Mesodermal cell (in vitro differentiated cells): ENCODE results near the gene ATG9A.

ENCODE experiments used
- H3K27ac ChIP-seq: 2 replicates; pipeline ENCODE4 v1.7.0; 2013; ENCODE audit warnings: mild to moderate bottlenecking, low read depth, low read length, moderate library complexity; ENCODE audit not compliant: severe bottlenecking
- H3K36me3 ChIP-seq: 2 replicates; pipeline ENCODE4 v1.7.1; 2013; ENCODE audit warnings: mild to moderate bottlenecking, low read length, moderate library complexity; ENCODE audit not compliant: control insufficient read depth, insufficient read depth
- H3K4me1 ChIP-seq: one replicate; pipeline ENCODE4 v1.7.1; 2013; ENCODE audit warnings: mild to moderate bottlenecking, low read length; ENCODE audit not compliant: insufficient read depth, control insufficient read depth, poor library complexity, severe bottlenecking
- H3K4me3 ChIP-seq: 2 replicates; pipeline ENCODE4 v1.7.0; 2013; ENCODE audit warnings: low read length, control low read depth, mild to moderate bottlenecking; ENCODE audit not compliant: insufficient read depth, poor library complexity, severe bottlenecking; ENCODE audit errors: extremely low read depth
- H3K9me3 ChIP-seq: 2 replicates; pipeline ENCODE4 v1.7.1; 2013; ENCODE audit warnings: mild to moderate bottlenecking, low read length, moderate library complexity; ENCODE audit not compliant: control insufficient read depth
- WGBS, 2 experiments: methylation state at CpG; one replicate each; pipeline ENCODE4 v1.1.5; 2013; ENCODE audit warnings: missing lambda C conversion rate in 2 of 2; ENCODE audit not compliant: insufficient coverage in 2 of 2; 5-methylcytosine and 5-hydroxymethylcytosine counted together

The ATG9A gene

GRCh38 chr2:219219784-219220532 is 9.5 kb downstream of the ATG9A start:
- H3K4me3 ChIP-seq = no peak overlapping the region
- WGBS, 2 experiments = 94 to 98% methylated on average over 14 to 15 of the region's 18 CpGs
- H3K4me1 ChIP-seq = peaks cover 7% of the 10 kb centered on the region
- H3K36me3 ChIP-seq = peaks cover 58% of the 10 kb centered on the region
- H3K9me3 ChIP-seq = no peaks in the 10 kb centered on the region
- H3K27ac ChIP-seq = no peak overlapping the region

DNA sequence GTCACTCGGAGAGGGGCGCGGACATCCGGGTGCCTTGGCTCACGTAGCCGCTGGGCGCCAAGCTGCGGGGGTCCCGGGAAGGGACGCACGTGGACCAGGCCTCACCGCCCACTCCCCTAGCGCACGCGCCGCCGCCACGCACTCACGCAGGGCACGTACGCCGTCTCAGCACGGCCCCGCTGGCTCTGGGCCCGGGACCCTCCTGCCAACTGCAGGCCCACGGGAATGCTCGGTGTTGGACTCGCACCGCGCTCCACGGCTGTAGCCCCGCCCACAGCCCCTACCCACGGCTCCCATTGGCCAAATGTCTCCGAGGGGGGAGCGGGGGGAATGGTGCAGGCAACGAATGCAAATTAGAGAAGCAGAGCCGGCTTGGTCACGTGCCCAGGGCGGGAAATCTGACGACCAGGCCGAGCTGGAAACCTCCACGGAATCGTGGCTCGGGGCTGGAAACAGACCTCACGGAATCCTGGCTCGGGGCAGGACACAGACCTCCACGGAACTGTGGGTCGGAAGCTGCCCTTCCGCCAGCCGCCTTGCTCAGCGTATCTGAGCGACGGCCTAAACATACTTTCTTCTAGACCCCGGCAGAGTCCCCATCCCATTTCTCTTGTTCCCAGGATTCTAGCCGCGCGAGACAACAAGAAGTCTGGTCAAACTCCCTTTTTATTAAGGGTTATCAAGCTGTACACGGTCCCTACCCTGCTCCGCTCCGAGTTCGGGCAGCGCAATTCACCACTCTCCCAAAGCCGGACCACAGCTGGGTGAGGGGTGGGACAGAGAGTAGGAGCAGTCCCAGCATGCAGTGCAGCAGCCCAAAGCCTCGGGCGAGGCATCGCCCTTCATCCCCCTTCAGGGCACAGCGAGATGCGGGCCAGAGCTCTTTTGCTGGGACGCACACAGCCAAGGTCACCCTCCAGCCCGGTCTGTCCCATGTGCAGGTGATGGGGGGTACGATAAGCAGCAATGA is 10.4 kb downstream of the ATG9A start, which contains the start of gene ABCB6:
TSS of gene ABCB6 (minus strand) at position 227 of the 970 bp plus-strand sequence. CDS start 285 bp downstream, outside the sequence.
- peak within 1 kb of the TSS; percentile 96 for H3K27ac ChIP-seq
- peaks cover 7% of the 10 kb centered on the region for H3K4me1 ChIP-seq
- H3K36me3 ChIP-seq = peaks cover 56% of the 10 kb centered on the region
- H3K4me3 ChIP-seq = peak within 1 kb of the TSS; percentile 52
- H3K9me3 ChIP-seq = no peaks in the 10 kb centered on the region
- 23 to 28% methylated on average over 56 to 66 of the region's 71 CpGs for WGBS, 2 experiments

DNA sequence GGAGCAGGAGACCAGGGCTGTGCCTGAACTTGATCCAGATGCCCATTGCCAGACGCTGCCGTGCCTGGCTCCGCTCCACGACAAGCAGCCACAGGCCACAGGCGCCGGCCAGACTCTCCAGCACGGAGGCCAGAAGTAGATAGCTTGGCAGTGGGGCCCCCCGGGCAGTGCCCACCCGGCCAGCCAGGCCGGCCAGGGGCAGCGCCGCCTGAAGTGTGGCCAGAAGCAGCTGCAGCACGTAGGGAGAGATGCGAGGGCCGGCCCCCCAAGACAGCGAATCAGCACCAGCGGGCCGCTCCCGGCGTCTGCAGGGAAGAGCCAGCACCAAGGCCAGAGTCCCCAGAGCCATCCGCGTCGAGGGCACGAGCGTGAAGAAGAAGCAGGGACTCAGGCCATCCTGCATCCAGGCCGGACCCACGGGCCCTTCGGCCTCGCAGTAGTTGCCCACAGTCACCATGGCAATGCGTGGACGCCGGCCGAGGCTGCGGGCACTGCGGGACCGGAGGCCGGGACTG is 11.2 kb downstream of the ATG9A start:
- H3K4me3 ChIP-seq = peak overlapping the region; percentile 52
- peak overlapping the region; percentile 96 for H3K27ac ChIP-seq
- H3K36me3 ChIP-seq = peaks cover 56% of the 10 kb centered on the region
- no peaks in the 10 kb centered on the region for H3K9me3 ChIP-seq
- WGBS, 2 experiments = 1% methylated on average over 36 to 37 of the region's 37 CpGs
- peaks cover 7% of the 10 kb centered on the region for H3K4me1 ChIP-seq

GRCh38 chr2:219216535-219216915 is 12.9 kb downstream of the ATG9A start:
- Histone ChIP-seq H3K4me1 (peaks cover 7% of the 10 kb centered on the region), H3K9me3 (no peaks in the 10 kb centered on the region), H3K4me3 (no peak overlapping the region), H3K27ac (no peak overlapping the region), H3K36me3 (peaks cover 54% of the 10 kb centered on the region)
- WGBS, 2 experiments = 96 to 98% methylated on average over 5 to 6 of the region's 6 CpGs

- Histone ChIP-seq H3K36me3 (peaks cover 51% of the 10 kb centered on the region), H3K4me1 (peaks cover 7% of the 10 kb centered on the region), H3K4me3 (no peak overlapping the region), H3K27ac (no peak overlapping the region), H3K9me3 (no peaks in the 10 kb centered on the region)
- 94 to 96% methylated on average over 22 to 25 of the region's 27 CpGs for WGBS, 2 experiments
Observed at GRCh38 chr2:219215871-219216534, 13.4 kb downstream of the ATG9A start.

DNA sequence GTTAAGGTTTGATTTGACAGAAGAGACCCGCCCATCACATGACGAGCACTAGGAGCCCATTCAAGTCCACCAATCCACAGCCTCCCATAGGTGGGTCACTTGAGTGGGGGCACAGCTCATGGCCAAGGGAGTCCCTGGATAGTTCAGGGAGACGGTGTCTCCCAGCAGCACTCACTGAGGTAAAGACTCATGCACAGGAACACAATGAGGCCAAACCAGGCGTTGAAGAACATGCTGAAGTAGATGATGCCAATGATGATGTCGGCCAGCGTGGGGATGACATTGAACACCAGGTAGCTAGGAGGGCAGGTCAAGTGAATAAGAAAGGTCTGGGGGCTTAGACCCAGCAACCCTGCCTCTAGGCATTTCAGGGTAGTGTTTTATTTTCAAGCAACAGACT is 14.7 kb downstream of the ATG9A start:
- no peaks in the 10 kb centered on the region for H3K9me3 ChIP-seq
- 93 to 94% methylated on average over 4 to 6 of the region's 6 CpGs for WGBS, 2 experiments
- H3K4me3 ChIP-seq = no peak overlapping the region
- peaks cover 7% of the 10 kb centered on the region for H3K4me1 ChIP-seq
- H3K36me3 ChIP-seq = peaks cover 44% of the 10 kb centered on the region
- no peak overlapping the region for H3K27ac ChIP-seq

DNA sequence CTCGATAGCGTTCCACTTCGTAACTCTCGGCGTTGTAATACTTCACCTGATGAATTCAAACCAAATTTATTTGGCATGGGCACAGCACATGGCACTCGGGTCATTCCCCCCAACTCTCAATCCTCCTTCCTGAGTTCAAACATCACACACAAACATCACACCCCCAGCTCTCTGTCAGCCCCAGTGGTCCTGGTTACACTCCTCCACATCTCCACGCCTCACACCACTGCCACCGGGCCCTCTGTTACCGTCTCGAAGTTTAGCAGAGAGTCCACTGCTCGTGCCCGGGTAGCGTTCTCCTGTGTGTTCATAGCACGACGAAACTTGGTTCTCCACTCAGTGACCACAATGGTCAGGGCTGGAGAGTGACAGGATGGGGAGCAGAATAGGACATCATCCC is 15.3 kb downstream of the ATG9A start:
- WGBS, 2 experiments = 94 to 99% methylated on average over 10 to 15 of the region's 15 CpGs
- H3K36me3 ChIP-seq = peaks cover 49% of the 10 kb centered on the region

DNA sequence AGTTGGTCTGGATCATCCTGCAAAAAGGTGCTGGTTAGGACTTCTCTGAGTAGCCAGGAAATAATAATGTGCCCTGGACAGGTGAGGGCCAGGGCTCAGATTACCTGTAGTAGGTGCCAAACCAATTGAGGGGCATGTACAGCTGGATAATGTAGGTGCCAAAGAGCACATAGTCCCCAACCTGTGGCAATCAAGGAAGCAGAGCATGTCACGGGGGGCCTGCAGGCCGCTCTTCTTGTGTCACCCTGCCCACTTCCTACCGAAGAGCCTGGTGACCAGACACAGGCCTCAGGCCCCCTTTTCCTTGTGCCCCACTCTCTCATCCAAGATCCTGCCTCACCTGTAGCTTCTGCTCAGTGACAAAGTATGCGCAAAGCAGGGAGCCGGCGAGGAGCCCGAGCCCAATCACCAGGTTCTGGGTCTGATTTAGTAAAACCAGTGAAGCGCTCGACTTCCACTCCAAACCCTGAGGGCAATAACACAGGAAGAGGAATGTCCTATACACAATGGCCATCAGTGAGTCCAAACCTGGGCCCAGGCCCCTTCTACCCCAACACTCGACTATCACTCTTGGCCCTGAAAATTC is 15.9 kb downstream of the ATG9A start:
- no peak overlapping the region for H3K4me3 ChIP-seq
- peaks cover 5% of the 10 kb centered on the region for H3K4me1 ChIP-seq
- no peaks in the 10 kb centered on the region for H3K9me3 ChIP-seq
- WGBS, 2 experiments = 93 to 97% methylated on average over 10 of the region's 10 CpGs
- peaks cover 55% of the 10 kb centered on the region for H3K36me3 ChIP-seq
- no peak overlapping the region for H3K27ac ChIP-seq

More for the DNA sequence above, 15.3 kb downstream of the ATG9A start:
- Histone ChIP-seq H3K27ac (no peak overlapping the region), H3K9me3 (no peaks in the 10 kb centered on the region), H3K4me1 (peaks cover 6% of the 10 kb centered on the region), H3K4me3 (no peak overlapping the region)

DNA sequence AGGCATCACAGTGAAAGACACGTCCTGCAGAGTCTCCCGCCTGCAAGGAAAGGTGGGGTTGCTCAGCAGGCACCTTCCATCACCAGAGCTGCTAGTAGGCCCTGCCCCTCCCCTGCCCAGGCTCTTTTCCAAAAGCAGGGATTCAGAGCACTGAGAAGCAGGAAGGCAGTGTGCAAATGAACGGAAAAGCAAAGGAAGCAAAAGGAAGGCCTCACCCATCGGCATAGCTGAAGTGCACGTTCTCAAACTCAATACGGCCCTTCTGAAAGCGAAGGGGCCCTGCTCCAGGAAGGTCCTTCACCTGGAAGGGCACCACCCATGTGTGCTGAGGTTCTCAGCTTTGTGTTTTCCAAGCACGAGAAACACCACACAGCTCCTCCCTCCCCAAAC is 16.4 kb downstream of the ATG9A start:
- Histone ChIP-seq H3K9me3 (no peaks in the 10 kb centered on the region), H3K4me3 (no peak overlapping the region), H3K27ac (no peak overlapping the region), H3K36me3 (peaks cover 60% of the 10 kb centered on the region), H3K4me1 (peaks cover 6% of the 10 kb centered on the region)
- WGBS, 2 experiments = 94 to 98% methylated on average over 8 of the region's 8 CpGs

- Histone ChIP-seq H3K27ac (no peak overlapping the region), H3K4me1 (peaks cover 7% of the 10 kb centered on the region), H3K4me3 (no peak overlapping the region), H3K9me3 (no peaks in the 10 kb centered on the region), H3K36me3 (peaks cover 62% of the 10 kb centered on the region)
- WGBS, 2 experiments = 97 to 100% methylated on average over 1 to 6 of the region's 9 CpGs
Observed at GRCh38 chr2:219210886-219211362, 18.5 kb downstream of the ATG9A start.
